Measurements from ENCODE around the gene EHHADH. TPM values are rescaled to one million over a fixed set of nuclear protein-coding genes. Genes with fewer than 3 reads are reported as not detected.
A peak's percentile ranks its signal among the peaks of the same experiment; 100 is the strongest.
"Not testable (repeated sequence)": the region's sequence is repeated elsewhere in the genome, so short reads cannot be mapped to it uniquely, and the experiment has no call there.

EHHADH gene
- total RNA-seq, 1 experiment from 2014 or later, result 3.7 TPM

DNA sequence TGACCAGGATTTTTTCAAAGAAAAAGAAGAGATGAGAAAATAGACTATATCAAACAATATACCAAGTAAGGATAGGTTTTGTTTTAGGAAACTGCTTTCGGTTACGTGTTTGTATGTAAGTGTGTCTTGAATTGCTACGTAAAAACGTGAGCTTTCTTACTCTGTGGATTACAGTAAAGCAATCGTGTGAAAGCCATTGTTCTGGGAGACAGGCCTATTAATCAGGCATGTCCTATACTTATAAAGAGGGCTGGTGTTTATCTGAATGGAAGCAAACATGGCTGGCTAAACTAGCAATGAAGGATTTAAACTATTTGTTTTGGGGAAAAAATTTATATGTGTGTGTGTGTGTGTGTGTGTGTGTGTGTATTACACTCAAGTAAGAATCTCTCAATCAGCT, 2.6 kb downstream of the EHHADH start:
- DNase-seq (ENCODE audit: low spot score), result no peak

DNA sequence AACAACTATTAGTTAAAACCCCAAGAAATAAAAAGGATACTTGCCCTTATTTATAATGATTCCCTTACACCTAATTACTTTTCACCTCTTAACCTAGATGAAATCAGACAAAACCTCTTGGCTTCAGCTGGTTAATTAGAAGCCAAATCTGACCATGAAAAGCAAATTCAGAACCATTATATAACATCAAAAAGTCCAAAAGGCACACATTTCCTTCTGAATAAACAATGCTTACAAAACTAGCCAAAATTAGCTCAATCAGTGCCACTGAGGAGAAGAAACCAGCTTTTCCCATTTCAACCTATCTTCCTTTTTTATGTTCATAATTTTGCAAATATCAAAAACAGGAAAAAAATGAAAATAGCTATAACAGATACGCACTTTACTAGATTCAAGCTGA, 3.2 kb downstream of the EHHADH start:
- peak; percentile 5 for DNase-seq (ENCODE audit: low spot score)

DNA sequence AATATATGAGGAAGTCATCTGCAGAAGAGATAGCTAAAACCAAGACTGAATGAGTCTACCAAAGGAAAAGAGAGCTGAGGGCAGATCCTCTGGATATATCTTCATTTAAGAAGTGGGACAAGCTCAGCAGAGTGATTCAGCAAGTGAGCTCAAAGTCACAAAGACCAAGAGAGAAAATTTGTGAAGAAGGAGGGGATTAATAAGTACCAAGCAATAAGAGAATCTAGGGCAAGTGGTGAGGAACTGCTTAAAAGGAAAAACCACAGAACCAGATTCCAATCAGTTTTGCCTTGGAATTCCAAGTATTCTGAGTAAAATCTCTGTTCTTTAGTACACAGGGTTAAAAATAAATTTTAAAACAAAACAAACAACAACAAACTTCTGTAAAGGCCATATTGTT, 3.6 kb downstream of the EHHADH start:
- DNase-seq (ENCODE audit: low spot score), result peak; percentile 24

DNA sequence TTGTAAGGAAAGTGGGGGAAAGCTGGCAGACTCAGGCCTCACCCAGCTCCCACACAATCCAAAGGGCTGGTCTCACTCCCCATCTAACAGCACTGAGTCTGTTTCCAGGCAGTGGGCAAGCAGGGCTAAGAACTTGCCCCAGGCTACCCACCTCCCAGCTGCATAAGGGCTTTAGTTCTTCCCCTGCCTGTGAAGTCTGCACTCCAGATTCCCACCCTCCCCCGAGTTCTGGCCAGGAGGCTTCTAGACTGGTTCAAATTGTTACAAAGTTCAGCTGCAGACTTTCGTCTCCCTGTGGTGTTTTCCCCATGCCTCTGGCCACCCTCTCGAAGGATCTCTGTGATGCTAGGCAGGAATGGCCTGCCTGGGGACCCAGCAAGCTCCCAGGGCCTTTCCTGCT, 11.2 kb downstream of the EHHADH start:
- no peak for DNase-seq (ENCODE audit: low spot score)

DNA sequence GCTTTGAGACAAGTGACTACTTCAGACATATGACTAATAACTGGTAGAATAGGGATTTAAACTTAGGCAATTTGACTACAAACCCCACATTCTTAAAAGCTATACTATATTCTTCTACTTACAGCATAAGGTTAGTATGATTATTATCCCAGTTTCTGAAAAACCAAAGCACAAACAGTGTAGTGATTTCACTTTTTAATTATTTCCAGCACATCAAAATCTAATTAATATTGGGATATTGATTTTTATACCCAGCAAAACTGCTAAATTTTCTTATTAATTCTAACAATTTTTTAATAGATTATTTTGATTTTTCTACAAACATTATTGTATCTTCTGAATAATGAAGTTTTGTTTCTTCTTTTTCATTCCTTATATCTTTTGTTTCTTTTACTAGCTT, 16.9 kb downstream of the EHHADH start:
- DNase-seq (ENCODE audit: low spot score), result no peak

DNA sequence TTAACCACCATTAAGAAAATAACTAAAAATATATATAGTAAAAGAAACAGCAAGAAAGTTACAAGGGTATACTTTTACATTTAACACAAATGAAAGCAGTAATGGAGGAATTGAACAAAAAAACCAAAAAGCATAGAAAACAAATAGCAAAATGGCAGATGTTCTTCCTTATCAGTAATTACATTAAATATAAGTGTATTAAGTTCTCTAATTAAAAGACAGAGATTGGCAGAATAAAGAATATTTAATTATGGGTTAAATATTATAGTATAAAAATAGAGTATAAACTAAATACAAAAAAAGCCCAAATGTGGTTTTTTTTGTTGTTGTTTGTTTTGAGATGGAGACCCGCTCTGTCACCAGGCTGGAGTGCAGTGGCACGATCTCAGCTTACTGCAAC, 20.5 kb downstream of the EHHADH start:
- no peak for DNase-seq (ENCODE audit: low spot score)

DNA sequence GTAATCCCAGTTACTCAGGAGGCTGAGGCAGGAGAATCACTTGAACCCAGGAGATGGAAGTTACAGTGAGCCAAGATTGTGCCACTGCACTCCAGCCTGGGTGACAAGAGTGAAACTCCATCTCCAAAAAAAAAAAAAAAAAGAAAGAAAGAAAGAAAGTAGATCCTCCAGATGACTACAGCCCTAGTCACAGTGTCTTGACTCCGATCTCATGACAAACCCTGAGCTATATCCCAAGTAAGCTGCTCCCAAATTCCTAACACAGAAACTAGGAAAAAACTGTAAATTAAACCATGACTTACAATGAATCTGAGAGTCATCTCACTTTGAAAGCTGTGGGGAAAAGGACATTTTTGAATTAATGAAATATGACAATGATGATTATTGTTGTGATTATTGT, 27.3 kb downstream of the EHHADH start:
- DNase-seq (ENCODE audit: low spot score), result not testable (repeated sequence)

DNA sequence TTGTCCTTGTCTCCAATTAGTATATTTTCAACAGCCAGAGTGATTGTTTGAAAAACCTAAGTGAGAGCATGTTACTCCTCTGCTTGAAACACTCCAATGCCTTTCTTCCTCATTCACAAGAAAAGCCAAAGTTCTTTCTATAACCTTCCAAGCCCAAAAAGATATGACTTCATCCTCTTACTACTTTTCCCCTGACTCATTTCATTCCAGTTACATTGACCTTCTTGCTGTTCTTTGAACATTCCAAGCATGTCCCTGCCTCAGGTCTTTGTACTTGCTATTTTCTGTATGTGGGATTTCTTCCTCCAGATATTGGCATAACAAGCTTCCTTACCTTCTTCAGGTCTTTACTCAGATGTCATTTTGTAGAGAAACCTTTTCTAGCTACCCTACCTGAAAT, 28.3 kb downstream of the EHHADH start:
- DNase-seq (ENCODE audit: low spot score), result no peak

DNA sequence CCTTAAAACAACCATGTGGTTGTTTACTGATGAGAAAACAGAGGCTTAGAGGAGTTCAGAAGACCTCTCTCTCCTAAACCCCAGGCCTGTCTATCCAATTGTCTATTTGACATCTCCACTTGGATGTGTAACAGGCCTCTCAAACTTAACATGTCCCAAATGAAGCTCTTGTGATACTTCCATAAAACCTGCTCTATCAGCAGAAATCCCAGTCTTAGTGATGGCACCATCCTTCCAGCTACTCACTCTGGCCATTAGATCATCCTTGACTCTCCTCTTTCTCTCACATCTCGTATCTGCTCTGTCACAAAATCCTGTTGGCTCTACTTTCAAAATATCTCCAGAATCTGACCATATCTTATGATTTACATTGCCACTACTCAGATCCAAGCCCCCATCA, 28.8 kb downstream of the EHHADH start:
- no peak for DNase-seq (ENCODE audit: low spot score)

DNA sequence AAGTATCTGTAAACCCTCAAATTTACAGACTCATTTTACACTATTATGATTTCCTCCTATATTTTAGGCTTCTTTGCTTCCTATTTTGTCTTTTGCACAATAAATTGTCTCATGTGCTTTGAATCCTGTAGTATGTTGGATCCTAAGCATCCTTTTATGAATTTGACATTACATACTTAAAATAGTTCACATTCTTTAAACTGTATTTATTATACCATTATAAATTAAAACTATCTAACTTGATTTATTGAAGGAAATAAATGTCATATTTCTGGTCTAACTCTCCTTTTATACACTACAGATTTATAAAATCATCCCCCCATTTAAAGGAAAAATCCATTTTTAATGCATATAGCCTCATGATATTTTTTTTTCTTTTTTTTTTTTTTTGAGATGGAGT, 32.6 kb downstream of the EHHADH start:
- DNase-seq (ENCODE audit: low spot score), result no peak

DNA sequence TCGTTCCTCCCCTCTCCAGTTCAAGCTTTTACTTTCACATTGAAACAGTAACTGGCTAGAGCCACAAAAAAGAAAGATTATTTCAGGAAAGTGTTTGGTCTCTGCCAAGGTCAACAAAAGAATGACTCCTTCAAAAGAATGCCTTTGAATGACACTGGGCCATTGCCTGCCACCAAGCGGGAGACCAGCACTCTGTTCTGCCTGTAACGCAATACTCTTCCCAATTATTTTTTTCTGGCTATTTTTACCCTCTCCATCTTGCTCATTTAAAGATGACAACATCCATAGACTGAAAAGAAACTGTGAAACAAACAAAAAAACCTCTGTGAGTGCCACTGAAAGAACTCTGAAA, 37.3 kb downstream of the EHHADH start:
- DNase-seq (ENCODE audit: low spot score), result no peak

DNA sequence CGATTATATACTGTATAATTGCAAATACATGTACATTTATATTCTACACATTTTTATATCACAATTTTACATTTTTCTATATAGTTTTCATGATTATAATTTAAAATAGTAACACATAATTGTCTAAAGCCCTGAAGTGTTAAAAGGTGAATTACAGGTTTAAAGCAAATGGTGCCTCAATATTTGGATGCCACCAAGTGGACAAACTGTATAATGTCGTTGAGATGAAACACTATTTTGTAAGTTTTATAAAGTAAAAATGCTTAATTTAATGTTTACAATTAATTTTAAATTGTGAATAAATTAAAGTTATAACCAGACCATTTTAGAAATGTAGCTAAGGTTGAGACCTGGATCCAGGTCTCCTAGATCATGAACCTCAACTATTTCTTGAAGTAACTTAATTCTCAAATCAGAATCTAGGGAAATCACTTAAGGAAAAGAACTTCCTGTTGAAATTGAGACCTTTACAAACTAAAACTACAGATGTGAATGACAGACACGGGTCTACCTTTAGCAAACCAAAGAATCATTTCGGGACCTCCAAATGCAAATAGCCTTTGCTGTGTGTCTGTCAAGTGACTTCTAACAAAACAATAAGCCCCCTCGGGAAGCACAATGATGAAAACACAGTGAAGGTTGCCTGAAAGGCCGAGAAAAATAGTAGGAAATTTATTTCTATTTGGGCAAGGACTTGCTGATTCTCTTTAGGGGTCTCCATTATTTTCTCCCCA, 37.8 kb downstream of the EHHADH start:
- DNase-seq (ENCODE audit: low spot score), result peak; percentile 37

DNA sequence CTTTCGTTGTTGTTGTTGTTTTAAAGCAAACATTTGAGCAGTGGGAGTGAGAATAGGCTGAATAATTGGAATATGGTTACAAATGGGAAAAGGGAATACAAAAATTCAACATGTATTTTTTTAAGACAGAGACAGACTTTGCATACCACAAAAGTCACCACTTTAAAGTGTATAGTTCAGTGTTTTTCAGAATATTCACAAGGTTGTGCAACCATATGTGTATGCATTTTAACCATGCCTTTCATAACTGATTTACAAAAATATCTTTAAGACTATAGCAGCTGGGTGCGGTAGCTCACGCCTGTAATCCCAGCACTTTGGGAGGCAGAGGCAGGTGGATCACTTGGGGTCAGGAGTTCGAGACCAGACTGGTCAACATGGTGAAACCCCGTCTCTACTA, 41.3 kb downstream of the EHHADH start:
- DNase-seq (ENCODE audit: low spot score), result no peak

DNA sequence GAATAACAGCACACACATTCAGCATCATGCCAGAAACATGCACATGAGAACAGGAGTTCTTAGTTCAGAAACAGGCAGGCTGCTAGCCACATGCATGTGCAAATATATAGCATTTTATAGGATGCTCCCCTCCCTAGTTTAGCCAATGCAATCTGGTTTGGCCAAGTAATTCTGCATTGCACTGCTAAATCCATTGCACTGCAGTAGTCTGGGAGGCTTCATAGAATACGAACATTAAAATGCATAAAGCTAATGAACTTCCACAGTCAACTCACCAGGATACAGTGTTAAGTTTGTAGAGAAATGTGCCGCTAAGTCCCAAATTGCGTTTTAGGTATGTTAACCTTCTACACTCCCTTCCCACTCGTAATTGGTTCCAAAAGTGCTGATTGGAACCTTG, 41.8 kb downstream of the EHHADH start:
- DNase-seq (ENCODE audit: low spot score), result no peak

DNA sequence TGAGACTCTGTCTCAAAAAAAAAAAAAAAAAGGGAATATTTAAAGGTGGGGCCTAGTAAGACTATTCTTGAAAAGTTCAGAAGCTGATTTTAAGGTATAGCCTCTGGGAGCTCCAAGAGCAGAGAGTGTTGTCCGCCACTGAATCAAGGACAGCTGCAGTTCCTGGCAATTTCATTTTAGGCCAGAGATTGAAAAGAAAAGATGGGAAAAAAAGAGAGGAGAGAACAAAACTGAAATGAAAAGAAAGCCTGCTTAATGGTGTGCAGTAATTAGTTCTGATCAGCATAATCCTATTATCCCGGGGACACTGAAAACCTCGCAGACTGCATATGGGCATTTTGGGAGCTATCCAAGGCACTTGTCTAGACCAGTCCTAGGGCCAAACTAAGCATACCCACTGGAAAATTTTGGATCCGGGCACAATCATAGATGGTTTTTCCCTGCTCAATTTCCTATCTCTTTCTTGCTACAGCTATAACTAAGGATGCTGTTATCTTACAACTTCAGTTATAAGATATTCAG, 43.2 kb downstream of the EHHADH start:
- no peak for DNase-seq (ENCODE audit: low spot score)

DNA sequence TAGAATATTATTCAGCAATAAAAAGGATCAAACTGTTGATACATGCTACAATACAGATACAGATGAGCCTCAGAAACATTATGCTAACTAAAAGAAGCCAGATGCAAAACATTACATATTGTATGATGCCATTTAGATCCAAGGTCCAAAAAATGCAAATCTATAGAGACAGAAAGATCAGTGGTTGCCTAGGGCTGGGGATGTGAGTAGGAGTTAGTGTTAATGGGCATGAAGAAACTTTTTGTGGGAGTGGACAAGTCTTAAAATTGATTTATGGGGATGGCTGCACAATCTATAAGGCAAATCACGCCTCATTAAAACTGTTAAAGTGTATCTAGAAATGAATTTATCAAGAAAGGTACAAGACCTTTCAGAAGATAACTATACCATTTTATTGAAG, 45.0 kb downstream of the EHHADH start:
- no peak for DNase-seq (ENCODE audit: low spot score)

DNA sequence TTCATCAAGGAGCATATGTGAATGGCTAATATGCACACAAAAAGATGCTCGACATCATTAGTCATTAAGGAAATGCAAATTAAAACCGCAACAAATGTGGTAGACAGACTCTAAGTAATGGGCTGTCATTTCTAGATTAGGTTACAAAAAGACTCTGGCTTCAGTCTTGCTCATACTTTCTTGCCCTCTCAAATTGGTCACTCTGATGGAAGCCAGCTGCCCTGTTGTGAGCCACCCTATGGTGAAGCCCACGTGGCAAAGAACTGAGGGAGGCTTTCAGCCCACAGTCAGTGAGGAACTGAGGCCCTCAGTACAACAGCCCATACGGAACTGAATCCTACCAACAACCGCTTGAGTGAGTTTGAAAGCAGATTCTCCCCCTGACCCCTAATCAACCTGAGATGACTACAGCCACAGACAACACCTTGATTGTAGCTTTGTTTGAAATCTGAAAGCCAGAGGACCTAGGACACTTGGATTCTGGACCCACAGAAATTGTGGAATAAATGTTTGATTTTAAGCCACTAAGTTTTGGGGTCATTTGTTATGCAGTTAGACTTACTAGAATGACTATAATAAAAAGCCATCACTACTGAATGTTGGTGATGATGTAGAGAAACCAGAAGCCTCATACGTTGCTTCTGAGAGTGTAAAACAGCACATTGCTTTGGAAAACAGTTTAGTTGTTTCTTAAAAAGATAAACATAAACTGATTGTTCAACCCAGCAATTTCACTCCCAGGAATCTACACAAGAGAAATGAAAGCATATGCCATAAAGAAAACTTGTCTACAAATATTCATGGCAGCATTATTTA, 45.7 kb downstream of the EHHADH start:
- DNase-seq (ENCODE audit: low spot score), result no peak

DNA sequence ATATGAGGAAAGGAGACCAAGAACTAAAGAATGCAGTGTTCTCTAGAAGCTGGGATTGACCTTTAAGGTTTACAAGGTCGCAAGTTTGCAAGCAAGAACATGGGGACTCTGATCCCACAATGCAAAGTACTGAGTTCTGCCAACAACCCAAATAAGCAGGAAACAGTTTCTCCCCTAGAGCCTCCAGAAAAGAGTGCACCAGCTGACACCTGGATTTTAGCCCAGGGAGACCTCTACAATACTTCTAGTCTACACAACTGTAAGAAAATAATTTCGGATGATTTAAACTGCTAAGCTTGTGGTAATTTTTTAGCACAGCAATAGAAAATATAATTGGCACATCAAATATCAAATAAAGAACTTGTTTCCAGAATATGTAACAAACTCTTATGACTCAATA, 46.4 kb downstream of the EHHADH start:
- no peak for DNase-seq (ENCODE audit: low spot score)

DNA sequence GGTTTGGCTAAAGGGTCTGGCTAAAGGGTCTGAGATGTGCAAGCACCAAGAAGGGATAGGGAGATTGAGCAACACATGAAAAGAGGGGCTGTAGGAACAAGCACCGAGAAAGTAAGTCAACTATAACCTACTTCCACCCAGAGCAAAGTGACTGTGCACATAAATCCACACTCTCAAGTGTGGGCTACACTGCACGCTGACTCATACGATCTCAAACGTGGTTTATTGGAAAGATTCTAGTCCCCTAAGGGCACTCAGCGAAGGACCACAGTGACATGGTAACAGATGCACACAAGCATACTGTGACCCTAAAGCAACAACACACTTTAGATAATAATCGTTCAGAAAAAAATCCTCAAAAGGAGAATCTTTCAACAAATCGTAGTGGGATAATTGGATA, 48.0 kb downstream of the EHHADH start:
- DNase-seq (ENCODE audit: low spot score), result no peak

DNA sequence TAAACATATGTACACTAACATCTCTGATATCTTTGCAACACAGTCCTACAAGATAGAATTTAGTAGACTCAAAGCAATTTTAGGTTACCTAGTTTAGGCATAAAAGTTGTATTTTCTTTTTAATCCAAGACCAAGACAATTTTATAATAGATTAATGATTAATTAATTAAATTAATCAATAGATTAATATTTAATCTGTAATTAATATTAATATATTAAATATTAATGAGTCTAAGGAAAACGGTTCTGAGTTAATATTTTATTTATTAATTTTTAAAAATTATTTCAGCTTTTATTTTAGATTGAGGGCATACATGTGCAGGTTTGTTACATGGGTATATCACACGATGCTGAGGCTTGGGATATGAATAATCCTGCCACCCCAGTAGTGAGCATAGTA, 49.0 kb downstream of the EHHADH start:
- no peak for DNase-seq (ENCODE audit: low spot score)

DNA sequence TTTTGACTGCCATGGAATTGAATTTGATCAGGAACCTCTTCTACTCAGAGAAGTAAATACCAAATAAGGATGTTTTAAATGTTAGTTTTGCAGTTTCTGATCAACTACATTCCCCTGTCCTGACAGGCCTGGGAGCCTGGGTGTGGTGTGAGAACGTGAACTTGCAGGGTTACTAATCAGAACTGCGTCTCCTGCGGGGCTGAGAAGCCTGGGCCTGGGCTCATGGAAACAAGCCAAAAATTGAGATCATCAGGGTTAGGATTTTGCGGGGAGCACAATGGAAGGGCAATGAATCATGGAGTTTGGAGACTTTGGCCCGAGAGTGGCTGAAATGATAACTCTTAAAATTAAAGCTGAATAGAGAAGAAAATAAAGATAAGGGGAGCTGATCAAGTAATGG, 53.2 kb downstream of the EHHADH start:
- no peak for DNase-seq (ENCODE audit: low spot score)

DNA sequence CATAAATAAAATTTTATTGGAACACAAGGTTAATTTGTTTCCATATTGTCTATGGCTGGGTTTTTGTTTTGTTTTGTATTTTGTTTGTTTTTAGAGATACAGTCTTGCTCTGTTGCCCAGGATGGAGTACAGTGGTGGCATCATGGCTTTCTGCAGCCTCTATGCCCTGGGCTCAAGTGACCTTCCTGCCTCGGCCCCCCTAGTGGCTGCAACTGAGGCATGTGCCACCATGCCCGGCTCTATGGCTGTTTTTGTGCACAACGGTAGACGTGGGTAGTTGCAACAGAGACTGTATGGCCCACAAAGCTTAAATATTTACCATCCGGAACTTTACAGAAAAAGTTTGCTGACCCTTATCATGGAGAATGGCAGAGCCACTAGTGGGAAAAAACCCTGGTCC, 54.2 kb downstream of the EHHADH start:
- DNase-seq (ENCODE audit: low spot score), result no peak

DNA sequence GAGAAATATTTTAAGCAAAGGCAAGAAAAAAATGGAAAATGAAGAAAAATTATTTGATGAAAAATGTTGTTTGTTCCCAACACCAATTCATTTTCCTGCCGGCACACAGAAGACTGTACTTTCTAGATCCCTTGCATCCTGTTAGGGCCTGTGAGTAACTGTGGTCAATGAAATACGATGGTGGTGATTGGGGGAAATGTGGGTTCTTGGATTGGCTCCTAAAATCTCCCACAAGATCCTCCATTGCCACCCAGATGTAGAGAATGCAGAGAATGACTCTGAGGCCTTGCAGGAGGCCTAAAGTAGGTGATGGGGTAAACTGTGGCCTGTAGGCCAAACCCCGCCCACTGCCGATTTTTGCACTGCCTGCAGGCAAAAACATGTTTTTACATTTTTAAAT, 54.6 kb downstream of the EHHADH start:
- no peak for DNase-seq (ENCODE audit: low spot score)
